Sigmoid colon (tissue), 7 donors: ENCODE results near the gene UBE2H. TPM values are rescaled to one million over a fixed set of nuclear protein-coding genes. Genes with fewer than 3 reads are reported as not detected.

Source experiments
- DNase-seq: peaks from one replicate; pipeline ENCODE4 v3.0.0-alpha.2; 2019
- H3K27ac ChIP-seq, 4 donors: fragments of 200-600 bp; sonication (generic); one replicate each; pipeline ENCODE4 v1.5.1; 2016 to 2019; ENCODE audit warnings: mild to moderate bottlenecking in 1 of 4
- H3K27me3 ChIP-seq, 3 donors: fragments of 200-600 bp; sonication (generic); one replicate each; pipeline ENCODE4 v1.5.1; 2019; ENCODE audit warnings: mild to moderate bottlenecking in 1 of 3
- H3K36me3 ChIP-seq, 4 donors: fragments of 200-600 bp; sonication (generic); one replicate each; pipeline ENCODE4 v1.5.1; 2016 to 2019
- H3K4me1 ChIP-seq, 4 donors: fragments of 200-600 bp; sonication (generic); one replicate each; pipeline ENCODE4 v1.5.1; 2017 to 2019
- H3K4me3 ChIP-seq, 4 donors: fragments of 200-600 bp; sonication (generic); one replicate each; pipeline ENCODE4 v1.5.1; 2017 to 2019; ENCODE audit warnings: mild to moderate bottlenecking in 2 of 4, moderate library complexity in 1 of 4
- H3K9me3 ChIP-seq, 4 donors: fragments of 200-600 bp in 3 of 4; sonication (generic) in 3 of 4; one replicate each; pipeline versions ENCODE4 v1.5.1 to v1.6.1; 2013 to 2019
- CTCF ChIP-seq, 4 experiments: fragments of 450-650 bp in 3 of 4; fragments of 200-600 bp in 1 of 4; IDR thresholded peaks; one replicate each; pipeline ENCODE4 v1.5.1; 2016 to 2019; ENCODE audit warnings: antibody characterized with exemption in 4 of 4, mild to moderate bottlenecking in 3 of 4, moderate library complexity in 2 of 4
- EP300 ChIP-seq, 4 donors: sonication (generic); formaldehyde crosslinking; IDR thresholded peaks; one replicate each; pipeline ENCODE4 v1.6.1; 2017; ENCODE audit warnings: antibody characterized with exemption in 4 of 4
- POLR2A ChIP-seq, 2 donors: fragments of 450-650 bp; IDR thresholded peaks; one replicate each; pipeline ENCODE4 v1.6.1; 2016; ENCODE audit warnings: antibody characterized with exemption in 2 of 2, mild to moderate bottlenecking in 2 of 2, moderate library complexity in 2 of 2
- POLR2AphosphoS5 ChIP-seq, 4 donors: sonication (generic); formaldehyde crosslinking; IDR thresholded peaks; one replicate each; pipeline ENCODE4 v1.6.1; 2017; ENCODE audit warnings: antibody characterized with exemption in 4 of 4
- WGBS, 2 donors: extraction: QIAGEN DNeasy Blood & Tissue Kit; methylation state at CpG; one replicate each; pipeline ENCODE4 v1.1.7; 2013; 5-methylcytosine and 5-hydroxymethylcytosine counted together
- intact Hi-C: fragments of 100-400 bp; cut with DNase I; formaldehyde crosslinking; loops from one replicate; pipeline ENCODE4 v1.15.1; 2023
- polyA plus RNA-seq, 3 donors: library from polyadenylated mRNA; stranded (reverse); fragments of 200-250 nt; gene quantifications; one replicate each; pipeline ENCODE4 v1.2.3, GENCODE V29; 2013
- total RNA-seq, 4 donors: library from RNA; depleted of rRNA; stranded (reverse); fragments of >200 nt; gene quantifications; one replicate each; pipeline ENCODE4 v1.1.0, GENCODE V29; 2016
- donor health status: healthy with polysubstance abuse.
- donor health status: Bipolar disorder and iron deficiency.
- donor health status: healthy.

UBE2H gene
- total and polyA plus RNA-seq, 7 donors, result 20.4 to 99.7 (median 68.8) TPM

GRCh38 chr7:129785685-129786514 lies 166.9 kb downstream of the UBE2H start:
- H3K27ac ChIP-seq, result no peak overlapping the region
- intact Hi-C loops, result no loop called here
- no peaks in the 10 kb centered on the region for H3K9me3 ChIP-seq
- peaks cover 0 to 50% (median 48%) of the 10 kb centered on the region in 4 donors for H3K4me1 ChIP-seq
- no peak for DNase-seq
- peak overlapping the region in 1 of 4 donors; percentile 14 for H3K4me3 ChIP-seq
- H3K36me3 ChIP-seq, result no peaks in the 10 kb centered on the region
- TF ChIP-seq POLR2AphosphoS5 (IDR thresholded peaks at IDR 0.05), result no peak
- no peak for TF ChIP-seq CTCF (IDR thresholded peaks at IDR 0.05)
- TF ChIP-seq POLR2A (IDR thresholded peaks at IDR 0.05), result no peak
- no peak for TF ChIP-seq EP300 (IDR thresholded peaks at IDR 0.05)
- H3K27me3 ChIP-seq, result peaks cover 47 to 82% (median 66%) of the 10 kb centered on the region in 3 donors
- 4 to 5% methylated on average over 44 of the region's 44 CpGs for WGBS, 2 donors

- no peaks in the 10 kb centered on the region for H3K9me3 ChIP-seq
- H3K4me1 ChIP-seq, result peaks cover 0 to 58% (median 56%) of the 10 kb centered on the region in 4 donors
- H3K27me3 ChIP-seq, result peaks cover 56 to 85% (median 74%) of the 10 kb centered on the region in 3 donors
- TF ChIP-seq CTCF (IDR thresholded peaks at IDR 0.05), result no peak
- no peak for TF ChIP-seq POLR2AphosphoS5 (IDR thresholded peaks at IDR 0.05)
- TF ChIP-seq POLR2A (IDR thresholded peaks at IDR 0.05), result no peak
- no peak for TF ChIP-seq EP300 (IDR thresholded peaks at IDR 0.05)
- H3K4me3 ChIP-seq, result peak overlapping the region in 1 of 4 donors; percentile 14
- no peak for DNase-seq
- intact Hi-C loops, result no loop called here
- WGBS, 2 donors, result 3 to 5% methylated on average over 37 of the region's 37 CpGs
- no peaks in the 10 kb centered on the region for H3K36me3 ChIP-seq
- no peak overlapping the region for H3K27ac ChIP-seq
These were observed 167.7 kb downstream of the UBE2H start for GRCh38 chr7:129784783-129785684.

- peaks cover 0 to 64% (median 63%) of the 10 kb centered on the region in 4 donors for H3K4me1 ChIP-seq
- no peaks in the 10 kb centered on the region for H3K36me3 ChIP-seq
- 7 to 15% methylated on average over 25 of the region's 25 CpGs for WGBS, 2 donors
- no peak for DNase-seq
- intact Hi-C loops, result no loop called here
- no peak overlapping the region for H3K27ac ChIP-seq
- H3K4me3 ChIP-seq, result no peak overlapping the region
- no peak for TF ChIP-seq POLR2A (IDR thresholded peaks at IDR 0.05)
- TF ChIP-seq EP300 (IDR thresholded peaks at IDR 0.05), result no peak
- no peak for TF ChIP-seq POLR2AphosphoS5 (IDR thresholded peaks at IDR 0.05)
- no peak for TF ChIP-seq CTCF (IDR thresholded peaks at IDR 0.05)
- H3K27me3 ChIP-seq, result peaks cover 62 to 88% (median 81%) of the 10 kb centered on the region in 3 donors
- H3K9me3 ChIP-seq, result no peaks in the 10 kb centered on the region
These were observed 168.3 kb downstream of the UBE2H start for GRCh38 chr7:129784437-129784782.

- H3K9me3 ChIP-seq, result no peaks in the 10 kb centered on the region
- no peaks in the 10 kb centered on the region for H3K36me3 ChIP-seq
- intact Hi-C loops, result no loop called here
- no peak overlapping the region for H3K27ac ChIP-seq
- peaks cover 70 to 94% (median 89%) of the 10 kb centered on the region in 3 donors for H3K27me3 ChIP-seq
- no peak for TF ChIP-seq CTCF (IDR thresholded peaks at IDR 0.05)
- TF ChIP-seq POLR2A (IDR thresholded peaks at IDR 0.05), result no peak
- no peak for TF ChIP-seq EP300 (IDR thresholded peaks at IDR 0.05)
- TF ChIP-seq POLR2AphosphoS5 (IDR thresholded peaks at IDR 0.05), result no peak
- WGBS, 2 donors, result 14% methylated on average over 10 of the region's 10 CpGs
- peaks cover 0 to 73% (median 71%) of the 10 kb centered on the region in 4 donors for H3K4me1 ChIP-seq
- H3K4me3 ChIP-seq, result no peak overlapping the region
- no peak for DNase-seq
These were observed 169.2 kb downstream of the UBE2H start for GRCh38 chr7:129783584-129783919.
